Measurements from ENCODE around the gene UBE2A. TPM values are rescaled to one million over a fixed set of nuclear protein-coding genes. Genes with fewer than 3 reads are reported as not detected.

The UBE2A gene
- total and polyA plus RNA-seq, 10 of the 15 experiments (the other 5 are each of a cell fraction or from before 2014, with no cell fraction given), result 20.8 to 121 (median 48.4) TPM

- in situ Hi-C loops (cut with MboI), result no loop called here
- SMC1A ChIA-PET (ENCODE audit: uncharacterized antibody, unreplicated experiment), result no interaction called here
- BruUV-seq (replicated peaks), result no TSS peak
These were observed 4.0 kb upstream of the UBE2A start for GRCh38 chrX:119570351-119570835.

More at GRCh38 chrX:119570351-119570835, 4.0 kb upstream of the UBE2A start:
- Histone ChIP-seq H3K27me3 (replicated peaks in 1 of 2; ENCODE audit: control insufficient read depth in 2 of 2, insufficient read depth in 2 of 2, low read length in 1 of 2) (no peaks in the 10 kb centered on the region; a peak in 1 of 4 replicates), H3K27ac (ENCODE audit: control insufficient read depth, insufficient read depth) (no peak overlapping the region), H3K36me3 (ENCODE audit: control insufficient read depth in 2 of 2, insufficient read depth in 2 of 2, low read length in 1 of 2) (no peaks in the 10 kb centered on the region), H2AFZ (ENCODE audit: control insufficient read depth, low read depth, low read length) (no peak overlapping the region), H3K4me2 (ENCODE audit: control insufficient read depth, insufficient read depth) (no peak overlapping the region), H3K9ac (ENCODE audit: control insufficient read depth, insufficient read depth, low read length) (no peak overlapping the region), H3K79me2 (ENCODE audit: control insufficient read depth, insufficient read depth, low read length) (peaks cover 9% of the 10 kb centered on the region), H3K9me3 (replicated peaks; ENCODE audit: control insufficient read depth, insufficient read depth, low read length) (no peaks in the 10 kb centered on the region; the same call in 2 of the 3 replicates), H4K20me1 (ENCODE audit: control insufficient read depth, insufficient read depth) (no peaks in the 10 kb centered on the region), H3K4me1 (ENCODE audit: control insufficient read depth, insufficient read depth, low read length) (no peaks in the 10 kb centered on the region), H3K4me3 (no peak overlapping the region)
- no peak for ATAC-seq
- ChIA-PET POLR2A (interaction anchor here (0.5 kb wide), 1 partner anchor 50 kb away, joined by 3 read pairs; no protein-coding TSS in a partner anchor), CTCF (no interaction called here), RAD21 (ENCODE audit: unreplicated experiment) (interaction anchor here (1.4 kb wide), 1 partner anchor 21 kb away, joined by 3 read pairs; no protein-coding TSS in a partner anchor)
- no peak for DNase-seq (ENCODE audit: low read depth, low spot score)
- 81% methylated on average over 6 of the region's 6 CpGs for WGBS (ENCODE audit: insufficient coverage, insufficient replicate concordance, low lambda C conversion rate, missing lambda C conversion rate)
- FAIRE-seq, result no peak
- no peak for TF ChIP-seq RFX5 (IDR thresholded peaks at IDR 0.05; ENCODE audit: low read depth, low read length)
- TF ChIP-seq FOXM1 (IDR thresholded peaks at IDR 0.05; ENCODE audit: low read depth, low read length), result no peak
- no peak for TF ChIP-seq IKZF2 (IDR thresholded peaks at IDR 0.05)
- no peak for TF ChIP-seq JUND (IDR thresholded peaks at IDR 0.05; ENCODE audit: low read depth, low read length)
- TF ChIP-seq GATAD2B (conservative IDR thresholded peaks at IDR 0.05; ENCODE audit: low read depth), result no peak
- TF ChIP-seq PKNOX1 (IDR thresholded peaks at IDR 0.05), result no peak
- intact Hi-C loops (cut with micrococcal nuclease; ENCODE audit: unreplicated experiment), result no loop called here

Measured in GM12878 (cell line).